Adrenal gland (tissue), 12 donors: Measurements from ENCODE around the gene ESYT2. TPM values are rescaled to one million over a fixed set of nuclear protein-coding genes. Genes with fewer than 3 reads are reported as not detected.

Experiments
- DNase-seq, 7 donors: peaks; one replicate each; pipeline ENCODE4 v3.0.0-alpha.2; 2019 to 2020
- H3K27ac ChIP-seq, 5 donors: fragments of 200-600 bp; sonication (generic) in 4 of 5; 1 replicate in 3 of 5; 2 replicates in 2 of 5; pipeline versions ENCODE4 v1.5.1 to v1.8.0; 2016 to 2020; ENCODE audit warnings: mild to moderate bottlenecking in 1 of 5
- H3K27me3 ChIP-seq: fragments of 200-600 bp; 2 replicates; pipeline ENCODE4 v1.8.0; 2021
- H3K36me3 ChIP-seq, 2 donors: fragments of 200-600 bp; replicated peaks in 1 of 2; 1 replicate in 1 of 2; 2 replicates in 1 of 2; pipeline versions ENCODE4 v1.5.1 to v1.8.0; 2018 to 2022
- H3K4me1 ChIP-seq, 2 donors: fragments of 200-600 bp; replicated peaks in 1 of 2; 1 replicate in 1 of 2; 2 replicates in 1 of 2; pipeline versions ENCODE4 v1.5.1 to v1.8.0; 2018 to 2021
- H3K4me3 ChIP-seq, 4 donors: fragments of 200-600 bp; sonication (generic) in 3 of 4; one replicate each; pipeline ENCODE4 v1.5.1; 2016 to 2018
- H3K9me3 ChIP-seq, 3 donors: fragments of 200-600 bp; sonication (generic) in 1 of 3; replicated peaks in 1 of 3; 1 replicate in 2 of 3; 2 replicates in 1 of 3; pipeline versions ENCODE4 v1.5.1 to v1.8.0; 2016 to 2021
- CTCF ChIP-seq, 6 experiments: fragments of 450-650 bp in 4 of 6; fragments of 200-600 bp in 2 of 6; sonication (generic) in 1 of 6; IDR thresholded peaks; 1 replicate in 5 of 6; 2 replicates in 1 of 6; pipeline versions ENCODE4 v1.5.1 to v1.8.0; 2016 to 2021; ENCODE audit warnings: antibody characterized with exemption in 6 of 6, mild to moderate bottlenecking in 2 of 6, moderate library complexity in 1 of 6
- POLR2A ChIP-seq, 2 donors: fragments of 450-650 bp; IDR thresholded peaks; one replicate each; pipeline ENCODE4 v1.6.1; 2017; ENCODE audit warnings: antibody characterized with exemption in 2 of 2, mild to moderate bottlenecking in 2 of 2, moderate library complexity in 1 of 2
- WGBS, 4 donors: extraction: QIAGEN DNeasy Blood & Tissue Kit in 2 of 4; methylation state at CpG; one replicate each; pipeline versions ENCODE4 v1.1.5 to v1.1.7; 2013 to 2017; 5-methylcytosine and 5-hydroxymethylcytosine counted together
- intact Hi-C, 2 donors: fragments of 100-400 bp; cut with DNase I; formaldehyde crosslinking; loops; one replicate each; pipeline versions ENCODE4 v1.14.1 to v1.15.0; 2022 to 2023
- polyA plus RNA-seq, 3 donors: library from polyadenylated mRNA; stranded (reverse); fragments of 200-250 nt in 2 of 3; fragments of 350-450 nt in 1 of 3; fragmentation: Illumina TruSeq in 1 of 3; extraction: RNeasy Lipid Tissue Mini Kit (QIAGEN cat#74804) in 1 of 3; gene quantifications; one replicate each; pipeline ENCODE4 v1.2.3, GENCODE V29; 2013 to 2014
- total RNA-seq, 9 donors: library from RNA; depleted of rRNA in 4 of 9; stranded (reverse); fragments of >200 nt in 4 of 9; fragments of 120-200 nt in 1 of 9; fragmentation: NEBNext Ultra II Directional in 1 of 9; extraction: Animal tissue kit (Norgen Biotek cat#: 25700) in 1 of 9; gene quantifications; one replicate each; pipeline versions ENCODE4 v1.1.0 to v1.2.4, GENCODE V29; 2013 to 2023
- donor health status: healthy with polysubstance abuse.
- donor health status: Bipolar disorder and iron deficiency.
- donor health status: DM: yes; HTN: yes; CAD: no.
- donor health status: DM: no; HTN: no; CAD: no.
- donor health status: DM: no; HTN: no; CAD: no.
- donor health status: DM: yes; HTN: yes; CAD: no.

ESYT2 gene
- total and polyA plus RNA-seq, 12 donors: 16.8 to 104 (median 77.5) TPM

- Histone ChIP-seq H3K4me3 (no peak overlapping the region), H3K36me3 (no peaks in the 10 kb centered on the region), H3K27ac (no peak overlapping the region), H3K27me3 (no peaks in the 10 kb centered on the region), H3K9me3 (no peaks in the 10 kb centered on the region), H3K4me1 (peaks cover 36 to 43% of the 10 kb centered on the region in 2 donors)
- TF ChIP-seq CTCF (IDR thresholded peaks at IDR 0.05): no peak
- no peak for TF ChIP-seq POLR2A (IDR thresholded peaks at IDR 0.05)
- peak in 1 of 7 donors; percentile 42 for DNase-seq
- intact Hi-C loops: no loop called here
- WGBS, 4 donors: 84 to 90% (median 87%) methylated on average over 5 of the region's 5 CpGs
Measured at GRCh38 chr7:158812684-158813083, 16.6 kb downstream of the ESYT2 start.

- H3K9me3 ChIP-seq: no peaks in the 10 kb centered on the region
- intact Hi-C loops: no loop called here
- no peak for DNase-seq
- no peaks in the 10 kb centered on the region for H3K36me3 ChIP-seq
- 70 to 76% (median 73%) methylated on average over 3 to 5 of the region's 5 CpGs for WGBS, 4 donors
- H3K4me3 ChIP-seq: no peak overlapping the region
- H3K27ac ChIP-seq: peak overlapping the region in 4 of 5 donors; percentile 66 to 87 (median 80)
- peaks cover 29 to 35% of the 10 kb centered on the region in 2 donors for H3K4me1 ChIP-seq
- TF ChIP-seq CTCF (IDR thresholded peaks at IDR 0.05) (no peak), POLR2A (IDR thresholded peaks at IDR 0.05) (no peak)
- no peaks in the 10 kb centered on the region for H3K27me3 ChIP-seq
Measured at GRCh38 chr7:158811894-158812293, 17.4 kb downstream of the ESYT2 start.

- Histone ChIP-seq H3K9me3 (no peaks in the 10 kb centered on the region), H3K27ac (peak overlapping the region in 4 of 5 donors; percentile 66 to 87 (median 80)), H3K4me3 (no peak overlapping the region), H3K4me1 (peaks cover 31 to 34% of the 10 kb centered on the region in 2 donors), H3K36me3 (no peaks in the 10 kb centered on the region), H3K27me3 (no peaks in the 10 kb centered on the region)
- peak; percentile 50 to 81 (median 74) for DNase-seq
- peak in 1 of 2 donors; percentile 26 for TF ChIP-seq POLR2A (IDR thresholded peaks at IDR 0.05)
- no peak for TF ChIP-seq CTCF (IDR thresholded peaks at IDR 0.05)
- WGBS, 4 donors: 47 to 71% (median 56%) methylated on average over 8 of the region's 8 CpGs
- intact Hi-C loops: no loop called here
Measured at GRCh38 chr7:158811461-158811860, 17.8 kb downstream of the ESYT2 start.

GRCh38 chr7:158810846-158811245, 18.5 kb downstream of the ESYT2 start:
- Histone ChIP-seq H3K4me1 (peaks cover 32 to 34% of the 10 kb centered on the region in 2 donors), H3K27ac (peak overlapping the region in 3 of 5 donors; percentile 80 to 87 (median 81)), H3K9me3 (no peaks in the 10 kb centered on the region), H3K4me3 (no peak overlapping the region), H3K36me3 (no peaks in the 10 kb centered on the region), H3K27me3 (no peaks in the 10 kb centered on the region)
- no peak for DNase-seq
- intact Hi-C loops: no loop called here
- no peak for TF ChIP-seq POLR2A (IDR thresholded peaks at IDR 0.05)
- no peak for TF ChIP-seq CTCF (IDR thresholded peaks at IDR 0.05)
- WGBS, 4 donors: 86 to 91% (median 88%) methylated on average over 5 of the region's 5 CpGs
